ENCODE data around the gene CCR1.

GRCh38 chr3:46186471-46187340, 21.4 kb downstream of the CCR1 start:
- TF ChIP-seq CTCF (conservative IDR thresholded peaks at IDR 0.05) (no peak), EZH2 (IDR thresholded peaks at IDR 0.05; ENCODE audit: low read depth) (no peak)
